ENCODE results near the gene ADRA1B. TPM values are rescaled to one million over a fixed set of nuclear protein-coding genes. Genes with fewer than 3 reads are reported as not detected.

Gene ADRA1B
- total RNA-seq (2014; rRNA removed; shearing (Covaris generic)), result not detected in 2 replicates

- Histone ChIP-seq H3K27me3 (no peaks in the 10 kb centered on the region; the same call in 1 of the 2 replicates), H3K9me3 (replicated peaks) (no peaks in the 10 kb centered on the region), H3K36me3 (no peaks in the 10 kb centered on the region), H3K27ac (no peak within 1 kb of the TSS), H3K4me3 (no peak within 1 kb of the TSS), H3K4me1 (no peaks in the 10 kb centered on the region)
- no peak for DNase-seq
Measured at GRCh38 chr5:159915904-159916840, at the start of gene ADRA1B. Gene ADRA1B, plus strand, starts transcription at chr5:159916482. Its CDS starts 424 bp downstream, at chr5:159916906.

GRCh38 chr5:159873680-159874079, 42.6 kb upstream of the ADRA1B start:
- H3K36me3 ChIP-seq, result no peaks in the 10 kb centered on the region
- no peak overlapping the region for H3K4me3 ChIP-seq
- no peaks in the 10 kb centered on the region for H3K9me3 ChIP-seq (replicated peaks)
- DNase-seq, result no peak
- H3K4me1 ChIP-seq, result peaks cover 7% of the 10 kb centered on the region
- no peak overlapping the region for H3K27ac ChIP-seq
- H3K27me3 ChIP-seq, result peaks cover 10% of the 10 kb centered on the region

GRCh38 chr5:159874263-159874662, 42.0 kb upstream of the ADRA1B start:
- no peaks in the 10 kb centered on the region for H3K36me3 ChIP-seq
- H3K27me3 ChIP-seq, result peaks cover 10% of the 10 kb centered on the region
- peaks cover 9% of the 10 kb centered on the region for H3K4me1 ChIP-seq
- H3K9me3 ChIP-seq (replicated peaks), result no peaks in the 10 kb centered on the region
- no peak overlapping the region for H3K27ac ChIP-seq
- H3K4me3 ChIP-seq, result no peak overlapping the region
- DNase-seq, result no peak

GRCh38 chr5:159877016-159877415, 39.3 kb upstream of the ADRA1B start:
- Histone ChIP-seq H3K4me1 (peaks cover 16% of the 10 kb centered on the region), H3K27me3 (peaks cover 14% of the 10 kb centered on the region), H3K27ac (no peak overlapping the region), H3K9me3 (replicated peaks) (no peaks in the 10 kb centered on the region), H3K36me3 (no peaks in the 10 kb centered on the region), H3K4me3 (no peak overlapping the region)
- DNase-seq, result no peak

- Histone ChIP-seq H3K9me3 (replicated peaks) (no peaks in the 10 kb centered on the region), H3K27me3 (peaks cover 14% of the 10 kb centered on the region), H3K4me3 (no peak overlapping the region), H3K27ac (no peak overlapping the region), H3K36me3 (no peaks in the 10 kb centered on the region), H3K4me1 (peaks cover 16% of the 10 kb centered on the region)
- DNase-seq, result no peak
Measured at GRCh38 chr5:159877894-159878448, 38.3 kb upstream of the ADRA1B start.

GRCh38 chr5:159878988-159879471, 37.3 kb upstream of the ADRA1B start:
- Histone ChIP-seq H3K9me3 (replicated peaks) (no peaks in the 10 kb centered on the region), H3K4me3 (no peak overlapping the region), H3K27ac (no peak overlapping the region), H3K36me3 (no peaks in the 10 kb centered on the region), H3K27me3 (peaks cover 14% of the 10 kb centered on the region), H3K4me1 (peaks cover 16% of the 10 kb centered on the region)
- DNase-seq, result peak; percentile 91 to 92

- H3K36me3 ChIP-seq, result no peaks in the 10 kb centered on the region
- H3K4me3 ChIP-seq, result no peak overlapping the region
- peaks cover 14% of the 10 kb centered on the region for H3K27me3 ChIP-seq
- H3K27ac ChIP-seq, result no peak overlapping the region
- H3K4me1 ChIP-seq, result peaks cover 16% of the 10 kb centered on the region
- DNase-seq, result no peak
- H3K9me3 ChIP-seq (replicated peaks), result no peaks in the 10 kb centered on the region; the same call in 1 of the 2 replicates
Measured at GRCh38 chr5:159880676-159881075, 35.6 kb upstream of the ADRA1B start.

- no peak for DNase-seq
- Histone ChIP-seq H3K36me3 (no peaks in the 10 kb centered on the region), H3K4me1 (peaks cover 16% of the 10 kb centered on the region), H3K27me3 (peaks cover 12% of the 10 kb centered on the region), H3K27ac (no peak overlapping the region), H3K4me3 (no peak overlapping the region), H3K9me3 (replicated peaks) (no peaks in the 10 kb centered on the region; the same call in 1 of the 2 replicates)
Measured at GRCh38 chr5:159881967-159882366, 34.3 kb upstream of the ADRA1B start.

- Histone ChIP-seq H3K36me3 (no peaks in the 10 kb centered on the region), H3K27ac (no peak overlapping the region), H3K9me3 (replicated peaks) (no peaks in the 10 kb centered on the region; the same call in 1 of the 2 replicates), H3K27me3 (peaks cover 8% of the 10 kb centered on the region; the same call in 1 of the 2 replicates), H3K4me1 (peaks cover 10% of the 10 kb centered on the region), H3K4me3 (no peak overlapping the region)
- no peak for DNase-seq
Measured at GRCh38 chr5:159883522-159883950, 32.7 kb upstream of the ADRA1B start.

- Histone ChIP-seq H3K9me3 (replicated peaks) (no peaks in the 10 kb centered on the region; the same call in 1 of the 2 replicates), H3K27ac (no peak overlapping the region), H3K27me3 (peaks cover 8% of the 10 kb centered on the region; the same call in 1 of the 2 replicates), H3K4me1 (no peaks in the 10 kb centered on the region), H3K4me3 (no peak overlapping the region), H3K36me3 (no peaks in the 10 kb centered on the region)
- no peak for DNase-seq
Measured at GRCh38 chr5:159884917-159885620, 31.2 kb upstream of the ADRA1B start.

- no peaks in the 10 kb centered on the region; the same call in 1 of the 2 replicates for H3K9me3 ChIP-seq (replicated peaks)
- DNase-seq, result no peak
- H3K36me3 ChIP-seq, result no peaks in the 10 kb centered on the region
- H3K4me3 ChIP-seq, result no peak overlapping the region
- H3K27ac ChIP-seq, result no peak overlapping the region
- 0 out of 2 replicates have a peak, but pooled peaks cover 4% of the 10 kb centered on the region for H3K27me3 ChIP-seq
- no peaks in the 10 kb centered on the region for H3K4me1 ChIP-seq
Measured at GRCh38 chr5:159886296-159886695, 30.0 kb upstream of the ADRA1B start.

GRCh38 chr5:159887050-159887449, 29.2 kb upstream of the ADRA1B start:
- no peak overlapping the region for H3K4me3 ChIP-seq
- 0 out of 2 replicates have a peak, but pooled peaks cover 4% of the 10 kb centered on the region for H3K27me3 ChIP-seq
- H3K4me1 ChIP-seq, result no peaks in the 10 kb centered on the region
- H3K27ac ChIP-seq, result no peak overlapping the region
- DNase-seq, result no peak
- no peaks in the 10 kb centered on the region for H3K36me3 ChIP-seq
- H3K9me3 ChIP-seq (replicated peaks), result no peaks in the 10 kb centered on the region; the same call in 1 of the 2 replicates

GRCh38 chr5:159888860-159889259, 27.4 kb upstream of the ADRA1B start:
- no peak for DNase-seq
- H3K27ac ChIP-seq, result no peak overlapping the region
- no peak overlapping the region for H3K4me3 ChIP-seq
- no peaks in the 10 kb centered on the region for H3K36me3 ChIP-seq
- no peaks in the 10 kb centered on the region for H3K4me1 ChIP-seq
- 0 out of 2 replicates have a peak, but pooled peaks cover 4% of the 10 kb centered on the region for H3K27me3 ChIP-seq
- no peaks in the 10 kb centered on the region; the same call in 1 of the 2 replicates for H3K9me3 ChIP-seq (replicated peaks)

GRCh38 chr5:159890141-159890540, 26.1 kb upstream of the ADRA1B start:
- H3K27me3 ChIP-seq, result 0 out of 2 replicates have a peak, but pooled peaks cover 7% of the 10 kb centered on the region
- H3K27ac ChIP-seq, result no peak overlapping the region
- H3K4me1 ChIP-seq, result no peaks in the 10 kb centered on the region
- no peak overlapping the region for H3K4me3 ChIP-seq
- DNase-seq, result no peak
- no peaks in the 10 kb centered on the region for H3K9me3 ChIP-seq (replicated peaks)
- no peaks in the 10 kb centered on the region for H3K36me3 ChIP-seq

Data from SJCRH30 (cell line).